Measurements from ENCODE around the gene GRN.

DNA sequence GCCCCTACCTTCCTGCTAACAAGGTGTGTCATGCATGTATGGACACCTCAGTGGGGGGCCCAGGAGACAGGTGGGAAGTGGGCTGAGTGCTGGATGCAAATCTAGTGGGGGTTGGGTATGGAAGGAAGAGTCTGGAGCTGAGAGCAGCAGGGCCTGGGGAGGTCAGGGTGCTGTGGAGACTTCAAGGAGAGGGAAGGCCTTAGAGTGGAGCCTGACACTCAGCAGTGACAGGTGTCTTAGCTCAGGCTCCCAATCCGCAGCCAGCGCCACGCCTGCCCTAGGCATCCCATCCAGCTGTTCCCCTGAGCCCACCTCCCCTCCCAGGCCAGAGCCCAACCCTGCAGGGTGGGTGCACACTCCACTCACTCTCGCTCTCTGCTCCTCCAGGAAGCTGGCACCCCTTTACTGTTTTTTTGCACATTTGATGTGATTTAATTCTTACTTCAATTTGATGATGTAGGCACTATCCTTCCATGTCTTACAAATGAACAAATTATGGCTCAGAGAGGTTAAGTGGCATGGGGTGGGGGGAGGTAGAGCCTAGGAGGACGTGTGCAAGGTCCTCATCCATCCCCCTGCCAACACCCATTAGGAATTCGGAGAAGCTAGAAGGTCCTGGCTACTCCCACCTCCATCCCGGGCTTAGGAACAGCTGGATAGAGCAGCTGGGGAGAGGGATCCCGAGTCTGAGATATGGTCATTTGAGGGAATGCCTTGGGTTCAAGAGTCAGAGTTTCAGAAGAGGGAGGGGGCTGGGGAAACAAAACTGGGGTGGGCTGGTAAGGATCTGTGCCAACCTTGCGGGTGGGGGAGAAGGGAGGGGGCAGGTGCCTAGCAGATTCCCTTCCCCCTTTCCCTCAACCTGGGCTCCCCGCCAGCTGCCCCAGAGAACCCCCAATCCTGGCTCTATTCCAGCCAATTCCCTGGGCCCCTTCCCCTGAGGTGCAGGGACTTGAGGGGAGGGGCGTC is 16.5 kb downstream of the GRN start:
- TF ChIP-seq, protein P1, sequence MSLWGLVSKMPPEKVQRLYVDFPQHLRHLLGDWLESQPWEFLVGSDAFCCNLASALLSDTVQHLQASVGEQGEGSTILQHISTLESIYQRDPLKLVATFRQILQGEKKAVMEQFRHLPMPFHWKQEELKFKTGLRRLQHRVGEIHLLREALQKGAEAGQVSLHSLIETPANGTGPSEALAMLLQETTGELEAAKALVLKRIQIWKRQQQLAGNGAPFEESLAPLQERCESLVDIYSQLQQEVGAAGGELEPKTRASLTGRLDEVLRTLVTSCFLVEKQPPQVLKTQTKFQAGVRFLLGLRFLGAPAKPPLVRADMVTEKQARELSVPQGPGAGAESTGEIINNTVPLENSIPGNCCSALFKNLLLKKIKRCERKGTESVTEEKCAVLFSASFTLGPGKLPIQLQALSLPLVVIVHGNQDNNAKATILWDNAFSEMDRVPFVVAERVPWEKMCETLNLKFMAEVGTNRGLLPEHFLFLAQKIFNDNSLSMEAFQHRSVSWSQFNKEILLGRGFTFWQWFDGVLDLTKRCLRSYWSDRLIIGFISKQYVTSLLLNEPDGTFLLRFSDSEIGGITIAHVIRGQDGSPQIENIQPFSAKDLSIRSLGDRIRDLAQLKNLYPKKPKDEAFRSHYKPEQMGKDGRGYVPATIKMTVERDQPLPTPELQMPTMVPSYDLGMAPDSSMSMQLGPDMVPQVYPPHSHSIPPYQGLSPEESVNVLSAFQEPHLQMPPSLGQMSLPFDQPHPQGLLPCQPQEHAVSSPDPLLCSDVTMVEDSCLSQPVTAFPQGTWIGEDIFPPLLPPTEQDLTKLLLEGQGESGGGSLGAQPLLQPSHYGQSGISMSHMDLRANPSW (CRISPR knock-in tag; IDR thresholded peaks at IDR 0.05), result no peak
- no peak for TF ChIP-seq ZFP91 (CRISPR knock-in tag; IDR thresholded peaks at IDR 0.05)
- TF ChIP-seq ZNF274 (IDR thresholded peaks at IDR 0.05; ENCODE audit: borderline replicate concordance, low read depth, low read length), result no peak
- TF ChIP-seq, protein P2, sequence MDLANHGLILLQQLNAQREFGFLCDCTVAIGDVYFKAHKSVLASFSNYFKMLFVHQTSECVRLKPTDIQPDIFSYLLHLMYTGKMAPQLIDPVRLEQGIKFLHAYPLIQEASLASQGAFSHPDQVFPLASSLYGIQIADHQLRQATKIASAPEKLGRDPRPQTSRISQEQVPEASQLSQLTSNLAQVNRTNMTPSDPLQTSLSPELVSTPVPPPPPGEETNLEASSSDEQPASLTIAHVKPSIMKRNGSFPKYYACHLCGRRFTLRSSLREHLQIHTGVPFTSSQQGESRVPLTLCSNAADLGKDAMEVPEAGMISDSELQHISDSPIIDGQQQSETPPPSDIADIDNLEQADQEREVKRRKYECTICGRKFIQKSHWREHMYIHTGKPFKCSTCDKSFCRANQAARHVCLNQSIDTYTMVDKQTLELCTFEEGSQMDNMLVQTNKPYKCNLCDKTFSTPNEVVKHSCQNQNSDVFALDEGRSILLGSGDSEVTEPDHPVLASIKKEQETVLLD (IDR thresholded peaks at IDR 0.05), result no peak
- no peak for TF ChIP-seq TBL1XR1 (IDR thresholded peaks at IDR 0.05; ENCODE audit: low read length in 2 of 2)
- no peak for TF ChIP-seq POLR2A (conservative IDR thresholded peaks at IDR 0.05)
- TF ChIP-seq EHMT2 (IDR thresholded peaks at IDR 0.05), result no peak
- TF ChIP-seq YY1 (IDR thresholded peaks at IDR 0.05; ENCODE audit: borderline replicate concordance in 1 of 3, control insufficient read depth in 1 of 3, extremely low read depth in 1 of 3, insufficient read depth in 3 of 3, insufficient read length in 1 of 3, insufficient replicate concordance in 2 of 3, low read depth in 1 of 3, low read length in 2 of 3), result no peak

Data from K562 (cell line).